ENCODE measurements around the gene SGCB.
"Not testable (repeated sequence)": the region's sequence is repeated elsewhere in the genome, so short reads cannot be mapped to it uniquely, and the experiment has no call there.

Gene SGCB, protein sequence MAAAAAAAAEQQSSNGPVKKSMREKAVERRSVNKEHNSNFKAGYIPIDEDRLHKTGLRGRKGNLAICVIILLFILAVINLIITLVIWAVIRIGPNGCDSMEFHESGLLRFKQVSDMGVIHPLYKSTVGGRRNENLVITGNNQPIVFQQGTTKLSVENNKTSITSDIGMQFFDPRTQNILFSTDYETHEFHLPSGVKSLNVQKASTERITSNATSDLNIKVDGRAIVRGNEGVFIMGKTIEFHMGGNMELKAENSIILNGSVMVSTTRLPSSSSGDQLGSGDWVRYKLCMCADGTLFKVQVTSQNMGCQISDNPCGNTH

DNA sequence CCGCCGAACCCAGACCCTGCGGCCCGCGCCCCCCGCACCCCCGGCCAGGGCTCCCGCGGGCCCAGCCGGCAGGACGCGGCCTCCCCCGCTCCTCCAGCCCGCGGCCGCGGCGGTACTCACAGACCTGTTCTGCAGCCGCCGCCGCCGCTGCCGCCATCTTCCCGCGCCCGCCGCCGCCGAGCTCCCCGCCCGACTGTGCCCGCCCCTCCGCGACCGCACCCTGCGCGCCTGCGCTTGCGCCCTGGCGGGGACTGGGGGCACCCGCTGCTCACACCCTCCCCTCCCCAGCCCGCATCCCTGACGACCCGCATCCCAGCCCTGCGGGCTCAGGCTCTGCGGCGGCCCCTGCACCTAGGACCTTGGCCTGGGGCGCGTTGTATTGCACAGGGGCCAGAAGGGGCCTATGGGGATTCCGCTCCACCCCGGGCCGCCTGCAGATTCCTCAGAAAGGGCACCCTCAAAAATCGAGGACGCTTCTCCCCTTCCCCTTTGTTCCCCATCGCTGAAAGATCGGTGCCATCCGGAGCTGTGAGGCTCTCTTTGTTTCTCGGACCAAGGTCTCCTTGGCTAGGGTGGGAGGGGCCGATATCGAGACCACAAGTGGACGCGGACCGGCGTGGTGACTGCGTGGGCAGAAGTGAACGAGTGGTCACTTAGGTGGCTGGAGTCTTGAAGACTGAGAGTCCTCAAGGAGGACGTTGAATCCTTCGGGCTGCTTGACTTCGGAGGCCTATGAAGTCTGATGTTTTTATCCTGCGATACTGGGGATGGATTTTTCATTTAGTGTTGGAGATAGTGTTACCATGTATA is at the start of gene SGCB:
TSS of gene SGCB (minus strand) at position 197 of the 810 bp plus-strand sequence. CDS start at position 157, 40 bp downstream.
- DNase-seq, result no peak

DNA sequence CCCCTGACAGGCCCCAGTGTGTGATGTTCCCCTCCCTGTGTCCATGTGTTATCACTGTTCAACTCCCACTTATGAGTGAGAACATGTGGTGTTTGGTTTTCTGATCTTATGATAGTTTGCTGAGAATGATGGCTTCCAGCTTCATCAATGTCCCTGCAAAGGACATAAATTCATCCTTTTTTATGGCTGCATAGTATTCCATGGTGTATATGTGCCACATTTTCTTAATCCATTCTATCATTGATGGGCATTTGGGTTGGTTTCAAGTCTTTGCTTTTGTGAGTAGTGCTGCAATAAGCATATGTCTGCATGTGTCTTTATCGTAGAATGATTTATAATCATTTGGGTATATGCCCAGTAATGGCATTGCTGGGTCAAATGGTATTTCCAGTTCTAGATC is 48.3 kb upstream of the SGCB start:
- not testable (repeated sequence) for DNase-seq

DNA sequence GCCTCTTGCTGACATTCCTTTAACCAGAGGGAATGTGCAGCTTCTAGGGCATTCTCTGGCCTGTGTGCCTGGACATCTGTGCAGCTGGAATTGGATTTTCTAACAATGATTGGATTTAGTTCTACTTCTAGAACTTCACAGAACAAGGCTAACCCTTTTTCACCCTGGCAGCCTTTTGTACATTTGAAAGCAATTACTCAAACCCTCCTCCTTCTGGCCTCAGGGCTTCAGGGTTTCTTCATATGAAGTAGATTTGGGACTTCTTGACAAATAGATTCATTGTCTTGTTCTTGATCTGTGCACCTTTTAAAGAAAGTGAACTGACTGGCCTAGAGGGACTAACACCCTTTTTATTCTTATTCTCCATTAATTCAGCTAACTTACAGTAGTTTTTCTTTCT is 43.1 kb upstream of the SGCB start:
- no peak for DNase-seq

DNA sequence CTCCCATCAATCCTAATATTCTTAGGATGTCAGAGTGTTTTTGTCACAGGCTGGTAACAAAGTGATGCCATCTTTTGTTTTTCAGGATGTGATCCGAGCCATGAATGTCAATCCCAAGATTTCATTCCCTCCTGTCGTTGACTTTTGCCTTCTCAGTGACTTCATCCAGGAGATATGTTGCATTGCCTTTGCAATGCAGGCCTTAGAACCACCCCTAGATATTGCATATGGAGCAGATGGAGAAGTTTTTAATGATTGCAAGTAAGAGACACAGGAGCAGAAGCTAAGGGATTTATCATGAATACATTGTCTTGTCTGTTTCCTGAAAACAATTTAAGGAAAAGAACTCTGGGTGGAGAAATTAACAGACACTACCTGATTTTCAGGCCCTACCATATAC is 41.6 kb upstream of the SGCB start:
- no peak for DNase-seq

DNA sequence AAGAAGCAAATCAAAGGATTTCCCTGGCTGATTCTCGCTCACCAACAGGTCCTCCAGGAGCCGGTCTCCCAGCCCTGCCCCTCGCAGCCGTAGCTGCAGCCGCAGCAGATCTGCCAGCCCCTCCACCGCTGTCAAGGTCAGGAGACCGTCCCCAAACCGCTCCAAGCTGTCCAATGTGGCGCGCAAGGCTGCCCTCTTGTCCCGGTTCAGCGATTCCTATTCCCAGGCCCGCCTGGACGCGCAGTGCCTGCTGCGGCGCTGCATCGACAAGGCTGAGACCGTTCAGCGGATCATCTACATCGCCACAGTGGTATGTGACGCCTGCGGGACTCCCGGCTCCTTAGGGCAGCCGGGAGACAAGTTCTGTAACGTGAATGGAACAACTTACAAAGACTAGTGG is 38.6 kb upstream of the SGCB start:
- no peak for DNase-seq

DNA sequence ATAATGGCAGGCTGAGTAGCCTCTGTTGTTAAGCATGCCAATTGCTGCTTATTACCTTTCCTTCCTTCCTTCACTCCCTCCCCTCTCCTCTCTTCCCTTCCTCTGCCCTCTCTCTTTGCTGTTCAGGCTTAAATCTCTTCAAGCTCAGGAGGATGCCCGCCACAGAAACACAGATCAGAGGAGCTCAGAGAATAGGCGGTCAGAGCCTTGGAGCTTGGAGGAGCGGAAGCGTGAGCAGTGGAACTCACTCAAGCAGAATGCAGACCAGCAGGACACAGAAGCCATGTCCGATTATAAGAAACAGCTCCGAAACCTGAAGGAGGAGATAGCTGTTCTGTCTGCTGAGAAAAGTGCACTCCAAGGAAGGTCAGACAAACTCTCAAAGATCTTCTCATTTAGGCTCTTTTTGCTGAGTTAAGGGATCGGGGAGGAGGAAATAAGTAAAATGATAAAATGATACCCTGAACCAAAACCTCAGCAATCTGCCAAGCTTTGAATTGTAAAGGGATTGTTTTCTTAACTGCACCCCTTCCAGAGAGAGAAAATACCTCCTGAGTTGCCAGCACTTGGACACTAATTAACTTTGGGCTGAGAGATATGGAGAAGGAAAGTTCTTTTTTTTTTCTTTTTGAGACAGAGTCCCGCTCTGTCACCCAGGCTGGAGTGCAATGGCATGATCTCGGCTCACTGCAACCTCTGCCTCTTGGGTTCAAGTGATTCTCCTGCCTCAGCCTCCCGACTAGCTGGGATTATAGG is 33.9 kb upstream of the SGCB start:
- DNase-seq, result no peak

DNA sequence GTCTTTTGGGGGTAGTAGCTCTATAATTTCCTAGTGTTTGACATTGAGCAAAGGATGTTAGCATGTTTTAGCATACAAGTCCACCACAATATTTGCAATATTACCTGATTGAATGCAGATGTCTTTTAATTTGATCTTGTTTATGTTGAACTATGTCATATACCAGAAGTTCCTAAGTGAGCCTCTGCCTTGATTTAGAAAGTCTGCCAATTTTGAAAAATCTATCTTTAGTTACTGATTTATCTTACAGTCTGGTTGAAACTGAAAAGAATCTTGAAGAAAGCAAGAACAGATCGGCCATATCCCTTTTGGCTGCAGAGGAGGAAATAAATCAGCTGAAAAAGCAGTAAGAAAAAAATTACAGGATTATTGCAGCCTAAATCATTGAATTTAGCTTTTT is 31.5 kb upstream of the SGCB start:
- no peak for DNase-seq

DNA sequence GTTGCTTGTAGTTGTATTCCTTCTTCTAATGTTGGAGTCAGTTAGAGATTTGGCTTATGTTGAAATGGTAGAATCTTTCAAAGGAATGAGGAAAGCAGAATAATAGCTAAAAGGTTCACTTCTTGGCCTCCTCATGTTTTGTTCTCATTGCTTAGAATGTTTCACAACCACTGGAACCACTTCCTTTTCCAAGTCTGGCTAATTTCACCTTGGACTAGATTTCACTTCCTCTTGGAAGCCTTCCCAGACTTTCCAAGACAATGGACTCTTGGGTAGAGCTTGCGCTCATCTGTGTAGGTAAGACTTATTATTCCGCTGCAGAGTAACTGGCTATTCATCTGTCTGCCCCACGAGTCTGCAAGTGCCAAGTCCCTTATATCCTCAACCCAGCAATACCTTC is 21.3 kb upstream of the SGCB start:
- DNase-seq, result no peak

DNA sequence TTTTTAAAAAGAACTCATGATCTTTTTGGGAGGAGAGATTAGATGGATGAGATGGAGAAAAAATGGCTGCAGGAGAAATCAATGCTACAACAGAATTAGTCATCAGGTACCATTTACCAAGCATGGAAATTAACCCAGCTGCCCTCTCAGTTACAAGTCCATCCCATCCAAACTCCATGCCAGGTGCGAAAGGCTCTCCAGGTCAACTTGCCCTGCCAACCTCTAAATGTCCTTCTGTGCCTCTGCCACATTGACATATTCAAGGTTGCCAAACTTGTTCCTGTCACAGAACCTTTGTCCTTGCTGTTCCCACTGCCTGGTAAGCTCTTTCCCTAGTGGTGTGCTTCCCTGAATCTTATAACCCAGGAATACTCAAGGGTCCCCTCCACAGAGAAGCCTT is 20.2 kb upstream of the SGCB start:
- no peak for DNase-seq

DNA sequence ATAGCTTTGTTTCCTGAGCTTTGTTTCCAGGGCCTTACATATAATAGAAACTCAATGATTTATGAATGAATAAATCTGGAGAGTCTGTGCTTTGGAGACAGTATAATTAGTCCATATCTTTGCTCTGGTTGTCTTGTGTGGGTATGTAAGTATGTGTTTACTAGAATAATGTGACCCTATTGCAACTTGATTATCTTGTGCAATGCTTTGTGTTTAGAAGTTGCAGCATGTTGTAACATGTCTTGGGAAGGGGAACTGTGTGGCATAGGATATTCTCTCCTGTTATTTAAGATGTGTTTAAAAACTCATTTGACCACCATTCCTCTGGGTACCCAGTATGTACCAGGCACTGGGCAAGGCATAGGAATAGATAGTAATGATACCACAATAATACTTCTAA is 19.1 kb upstream of the SGCB start:
- no peak for DNase-seq

DNA sequence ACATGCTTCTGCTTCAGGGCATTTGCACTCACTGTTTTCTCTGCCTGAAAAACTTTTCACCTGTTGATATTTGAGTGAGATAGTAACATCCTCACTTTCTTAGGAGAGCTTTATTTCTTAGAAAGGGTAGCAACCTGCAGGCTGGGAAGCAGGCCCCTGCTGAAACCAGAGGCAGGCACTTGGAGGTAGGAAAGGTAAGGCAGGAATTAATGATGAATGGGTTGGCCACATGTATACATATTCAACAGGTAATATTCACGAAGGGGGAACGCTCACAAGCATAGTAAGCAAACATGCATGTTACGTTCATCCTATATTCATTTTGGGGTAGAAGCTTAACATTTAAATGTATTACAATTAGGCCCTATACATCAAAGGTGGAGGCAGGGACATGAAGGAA is 16.2 kb upstream of the SGCB start:
- DNase-seq, result no peak

DNA sequence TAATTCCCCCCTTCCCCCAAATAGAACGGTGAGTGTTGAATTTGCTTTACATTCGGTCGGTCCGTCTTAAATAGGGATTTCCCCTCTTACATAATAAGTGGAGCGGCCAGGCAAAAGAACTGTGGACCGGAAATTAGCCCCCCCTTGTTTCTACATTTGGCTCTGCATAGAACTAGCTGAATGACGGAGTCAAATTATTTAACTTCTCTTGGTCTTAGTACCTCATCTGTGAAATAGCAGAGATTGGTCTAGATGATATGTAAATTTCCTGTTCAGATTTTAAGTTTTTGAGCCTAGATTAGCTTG is 14.3 kb upstream of the SGCB start:
- no peak for DNase-seq

DNA sequence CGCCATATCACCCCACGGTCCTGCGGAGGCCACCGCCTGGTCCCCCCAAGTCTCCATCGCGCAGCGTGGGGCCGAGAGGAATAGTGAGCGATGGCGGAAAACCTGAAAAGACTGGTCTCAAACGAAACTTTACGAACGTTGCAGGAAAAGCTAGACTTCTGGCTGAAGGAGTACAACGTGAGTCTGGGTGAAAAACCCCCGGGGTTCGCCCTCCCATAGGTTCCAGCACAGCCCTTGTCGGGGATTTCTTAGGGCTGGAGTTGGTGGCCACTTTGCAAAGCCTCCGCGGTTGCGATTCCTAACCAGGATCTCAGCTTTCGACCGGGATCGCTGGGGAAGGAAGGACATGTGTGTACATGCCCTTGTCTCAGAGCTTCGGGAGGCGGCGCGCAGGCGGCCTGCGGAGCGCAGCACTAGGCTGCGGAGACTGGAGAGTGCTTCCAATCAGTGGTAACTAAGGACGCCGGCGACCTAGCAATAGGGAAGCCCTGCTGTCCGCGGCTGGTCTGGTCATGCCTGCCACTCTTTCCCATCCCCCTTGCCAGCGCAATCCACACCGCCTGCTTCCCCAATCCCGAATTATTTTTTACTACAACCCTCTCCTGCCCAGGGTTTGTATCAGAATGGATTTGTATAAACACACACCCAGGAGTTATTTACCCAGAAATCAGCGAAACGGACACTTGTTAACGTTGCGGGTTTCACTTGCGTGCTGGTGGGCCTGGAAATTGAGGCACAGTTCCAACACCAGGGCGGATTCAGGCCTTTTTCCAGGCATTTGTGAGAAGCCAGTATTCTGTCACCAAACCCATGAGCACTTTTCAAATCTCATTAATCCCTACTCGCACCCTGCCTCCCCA is 13.7 kb upstream of the SGCB start:
- peak; percentile 22 for DNase-seq

DNA sequence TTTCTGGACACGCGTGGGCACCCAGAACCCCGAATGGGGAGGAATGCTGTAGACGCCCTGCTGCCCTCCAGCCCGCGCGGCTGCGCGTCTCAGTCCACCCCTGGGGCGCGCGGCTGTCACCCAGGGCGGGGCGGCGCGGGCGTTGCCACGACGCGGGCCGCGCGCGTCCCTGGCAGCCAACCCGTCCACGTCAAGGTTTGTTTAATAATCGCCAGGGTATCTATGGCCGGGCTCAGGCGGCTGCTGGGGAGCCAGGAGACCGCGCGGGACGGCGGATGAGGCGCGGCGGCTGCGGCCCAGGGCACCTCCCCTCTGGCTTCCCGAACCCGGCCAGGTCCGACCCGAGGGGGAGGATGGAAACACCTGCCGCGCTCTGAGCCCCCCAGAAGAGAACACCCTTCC is 13.1 kb upstream of the SGCB start, which contains the start of gene SPATA18:
TSS of gene SPATA18 (plus strand) at position 92 of the 402 bp plus-strand sequence. CDS start 401 bp downstream, outside the sequence.
- DNase-seq, result no peak

DNA sequence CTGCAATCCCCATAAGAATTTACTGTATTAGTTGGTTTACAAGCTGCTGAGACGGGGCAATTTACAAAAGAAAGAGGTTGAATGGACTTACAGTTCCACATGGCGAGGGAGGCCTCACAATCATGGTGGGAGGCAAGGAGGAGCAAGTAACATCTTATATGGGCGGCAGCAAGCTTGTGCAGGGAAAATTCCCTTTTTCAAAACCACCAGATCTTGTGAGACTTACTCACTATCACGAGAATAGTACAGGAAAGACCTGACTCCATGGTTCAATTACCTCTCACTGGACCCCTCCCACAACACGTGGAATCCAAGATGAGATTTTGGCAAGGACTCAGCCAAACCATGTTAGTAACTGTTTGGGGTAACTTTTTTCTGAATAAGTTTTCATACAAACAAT is 11.2 kb upstream of the SGCB start:
- no peak for DNase-seq

DNA sequence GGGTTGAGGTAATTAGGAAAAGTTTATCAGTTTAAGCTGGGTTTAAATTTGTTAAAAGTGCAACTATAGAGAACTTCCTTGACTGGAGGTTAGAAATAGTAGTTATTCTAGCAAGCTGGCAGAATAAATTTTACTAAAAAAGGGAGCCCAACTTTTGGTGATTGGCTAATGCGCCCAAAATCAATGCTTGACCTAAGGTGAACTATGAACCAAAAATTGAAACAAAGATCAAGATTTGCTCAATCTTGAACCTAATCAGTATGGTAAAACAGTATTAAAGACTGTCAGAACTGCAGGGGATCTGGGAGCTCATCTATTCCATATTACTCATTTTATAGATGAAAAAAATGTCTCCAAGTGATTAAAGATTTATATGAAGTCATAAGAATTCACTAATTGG is 6.9 kb upstream of the SGCB start:
- no peak for DNase-seq

DNA sequence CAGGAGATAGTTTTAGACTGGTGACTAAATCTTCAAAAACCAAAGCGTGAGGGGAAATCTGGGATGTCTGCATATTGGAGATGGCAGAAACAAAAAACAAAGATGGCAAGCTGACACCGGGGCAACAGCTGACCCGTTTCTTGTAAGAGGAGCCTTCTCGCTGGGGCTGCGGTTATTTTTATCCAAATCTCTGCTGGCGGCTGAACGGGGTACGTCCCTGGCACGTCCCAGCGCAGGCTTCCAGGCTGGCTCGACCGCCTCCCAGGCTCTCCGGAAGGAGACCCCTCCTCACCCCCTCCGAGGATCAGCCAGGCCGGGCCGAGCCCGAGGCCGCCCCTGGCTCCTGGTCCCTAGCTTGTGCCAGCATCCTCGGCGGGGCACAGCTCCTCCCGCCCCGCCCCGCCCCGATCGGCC is 403 bp downstream of the SGCB start:
- DNase-seq, result no peak

DNA sequence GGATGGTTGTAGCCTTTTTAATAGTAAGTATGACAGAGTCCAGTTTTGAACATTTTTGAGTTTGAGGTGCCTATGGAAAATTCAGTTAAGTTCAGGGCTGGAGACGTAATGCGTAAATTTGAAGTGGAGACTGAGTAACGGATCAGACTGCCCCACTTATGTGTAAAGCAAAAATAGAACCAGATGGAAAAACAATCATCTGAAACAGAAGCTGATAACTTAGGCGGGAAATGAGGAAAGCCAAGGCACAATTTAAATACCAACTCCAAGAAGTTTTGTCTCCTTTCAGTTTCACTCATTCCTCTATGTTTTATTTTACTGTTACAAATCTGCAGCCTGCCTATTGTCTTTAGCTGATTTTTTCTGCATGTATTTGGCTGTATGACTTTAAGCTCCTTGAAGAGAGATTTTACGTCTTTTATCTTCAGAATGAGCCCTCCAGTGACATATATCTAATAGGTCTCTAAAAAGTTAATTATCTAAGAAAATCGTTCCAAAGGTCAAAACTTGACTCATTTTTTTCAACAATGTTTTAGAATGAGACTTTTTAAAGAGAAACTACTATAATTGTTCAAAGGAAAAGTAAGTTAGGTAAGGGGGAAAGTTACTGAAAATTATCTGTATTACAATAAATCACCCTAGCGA is 1.1 kb downstream of the SGCB start:
- DNase-seq, result no peak

DNA sequence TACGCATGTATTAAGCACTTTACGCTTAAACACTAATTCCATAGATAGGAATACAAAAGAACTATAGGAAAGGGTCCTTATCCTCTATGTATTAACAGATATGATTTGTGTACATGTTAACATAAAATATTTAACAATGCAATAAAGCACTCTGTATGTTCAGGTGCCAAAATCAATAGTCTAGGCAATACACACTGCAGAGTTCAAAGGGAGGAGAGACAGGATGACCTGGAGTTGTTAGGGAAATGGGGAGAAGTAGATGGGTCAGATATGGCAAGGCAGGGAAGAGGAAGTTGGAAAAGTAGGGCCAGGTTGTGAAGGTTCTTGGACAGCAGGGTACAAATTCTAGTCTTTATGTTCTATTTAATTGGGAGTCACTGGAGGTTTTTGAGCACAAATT is 2.9 kb downstream of the SGCB start:
- DNase-seq, result no peak

DNA sequence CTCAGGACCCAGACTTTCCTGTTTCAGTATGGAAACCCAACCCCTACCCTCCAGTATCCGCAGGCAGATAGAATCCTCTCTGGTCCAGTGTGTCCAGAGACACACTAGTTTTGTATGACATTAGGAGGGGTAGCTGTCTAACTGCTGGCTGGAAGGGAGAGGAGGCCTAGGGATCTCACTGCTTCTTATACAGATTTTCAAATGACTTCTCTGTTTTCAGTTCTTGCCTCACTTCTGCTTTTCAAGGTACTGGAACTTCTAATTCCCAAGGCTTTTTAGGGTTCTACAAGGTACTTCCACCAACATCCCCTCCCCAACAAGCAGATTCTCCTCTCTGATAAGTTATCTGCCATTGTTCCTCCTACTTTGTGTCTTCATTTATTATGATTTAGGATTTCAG is 6.1 kb downstream of the SGCB start:
- no peak for DNase-seq

DNA sequence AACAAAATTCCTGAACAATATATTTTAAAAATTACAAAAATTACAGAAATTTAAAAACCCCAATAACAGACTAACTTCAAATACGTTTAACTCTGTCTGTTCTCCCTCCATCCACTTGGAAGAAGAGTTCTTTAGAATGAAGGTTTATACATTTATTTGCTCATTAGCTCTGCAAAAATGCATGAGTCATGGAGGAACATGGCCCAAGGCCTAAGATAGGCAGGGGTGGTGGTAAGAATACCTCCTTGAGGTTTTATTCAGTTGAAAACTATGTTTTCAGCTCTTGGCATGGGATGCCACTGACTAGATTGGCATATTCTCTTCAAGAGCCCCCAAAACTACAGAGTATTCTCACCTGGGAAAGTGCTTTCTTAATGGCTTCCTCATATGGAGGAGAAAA is 9.1 kb downstream of the SGCB start:
- no peak for DNase-seq

DNA sequence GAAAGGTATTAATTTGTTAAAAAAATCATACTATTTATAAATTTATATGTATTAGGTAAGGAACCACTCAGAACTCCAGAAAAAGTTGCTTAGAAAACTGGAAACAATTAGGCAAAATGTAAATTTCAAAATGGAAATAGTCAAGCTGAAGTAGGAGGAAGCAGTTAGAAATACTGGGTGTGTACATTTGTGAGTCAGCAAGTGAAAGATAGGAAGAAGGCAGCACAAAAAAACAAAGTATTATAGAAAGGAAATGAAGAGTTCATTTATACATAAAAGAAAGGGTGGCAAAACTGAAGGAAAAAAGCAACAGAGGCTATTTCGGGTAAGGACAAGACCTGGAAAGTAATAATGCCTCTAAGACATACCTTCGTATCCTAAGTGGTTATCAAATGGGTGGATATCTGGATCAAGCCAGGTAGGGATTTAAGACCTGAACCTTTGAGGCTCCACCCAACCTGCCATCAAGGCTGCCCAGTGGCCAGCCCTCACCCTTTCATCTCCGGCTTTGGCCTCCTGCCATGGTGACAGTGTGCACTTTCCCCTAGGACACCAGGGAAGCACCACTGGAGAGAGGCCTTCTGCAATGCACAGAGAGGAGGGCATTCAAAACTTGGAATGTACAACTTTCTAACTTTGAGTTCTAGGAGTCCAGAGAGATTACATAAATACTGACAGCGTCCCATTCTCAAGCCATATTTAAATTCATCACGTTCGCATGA is 18.0 kb downstream of the SGCB start, which contains the start of gene LRRC66:
TSS of gene LRRC66 (minus strand) at position 428 of the 722 bp plus-strand sequence. CDS start 2,750 bp downstream, outside the sequence.
- no peak for DNase-seq

Measured in NCI-H524 treated with DMSO at 0.1 percent for 48 hours (cell line).